Fibroblast of skin of right quadriceps (primary cell): ENCODE data around the gene TRIO.
"Not testable (repeated sequence)": the region's sequence is repeated elsewhere in the genome, so short reads cannot be mapped to it uniquely, and the experiment has no call there.

Experiments used
- DNase-seq: peaks from one replicate; pipeline ENCODE4 v3.0.0-alpha.2; 2013

The TRIO gene

GRCh38 chr5:14424011-14424685 lies 281.0 kb downstream of the TRIO start:
- no peak for DNase-seq

GRCh38 chr5:14425559-14425958 lies 282.4 kb downstream of the TRIO start:
- no peak for DNase-seq

- no peak for DNase-seq
Measured at GRCh38 chr5:14426521-14426920, 283.4 kb downstream of the TRIO start.

GRCh38 chr5:14428302-14429081 lies 285.4 kb downstream of the TRIO start:
- no peak for DNase-seq

- DNase-seq: no peak
Measured at GRCh38 chr5:14429101-14430050, 286.2 kb downstream of the TRIO start.

GRCh38 chr5:14431534-14431933 lies 288.4 kb downstream of the TRIO start:
- DNase-seq: no peak

- DNase-seq: no peak
Measured at GRCh38 chr5:14432931-14433589, 289.9 kb downstream of the TRIO start.

- DNase-seq: peak; percentile 57
Measured at GRCh38 chr5:14435481-14435880, 292.3 kb downstream of the TRIO start.

GRCh38 chr5:14436122-14436521 lies 293.0 kb downstream of the TRIO start:
- DNase-seq: not testable (repeated sequence)

GRCh38 chr5:14436801-14437542 lies 293.8 kb downstream of the TRIO start:
- DNase-seq: no peak

- DNase-seq: no peak
Measured at GRCh38 chr5:14438195-14438606, 295.1 kb downstream of the TRIO start.

GRCh38 chr5:14439087-14439871 lies 296.1 kb downstream of the TRIO start:
- DNase-seq: peak; percentile 43

GRCh38 chr5:14440223-14440581 lies 297.1 kb downstream of the TRIO start:
- no peak for DNase-seq

- DNase-seq: peak; percentile 98
Measured at GRCh38 chr5:14440582-14441431, 297.7 kb downstream of the TRIO start.

GRCh38 chr5:14441641-14442040 lies 298.5 kb downstream of the TRIO start:
- no peak for DNase-seq

GRCh38 chr5:14442536-14442935 lies 299.4 kb downstream of the TRIO start:
- no peak for DNase-seq

- peak; percentile 57 for DNase-seq
Measured at GRCh38 chr5:14443671-14444093, 300.5 kb downstream of the TRIO start.

- no peak for DNase-seq
Measured at GRCh38 chr5:14444161-14444560, 301.0 kb downstream of the TRIO start.

GRCh38 chr5:14445013-14445412 lies 301.9 kb downstream of the TRIO start:
- DNase-seq: peak; percentile 62
